HG03066 (cell line): ENCODE data around the gene CFAP65.

ENCODE experiments used
- ATAC-seq: cut with Tn5 transposase; IDR thresholded peaks from one replicate; pipeline ENCODE4 v1.9.1; 2021; ENCODE audit warnings: low read depth; ENCODE audit not compliant: unreplicated experiment

Gene CFAP65

GRCh38 chr2:219018286-219018685 is 23.0 kb downstream of the CFAP65 start:
- ATAC-seq: no peak

GRCh38 chr2:219017201-219017931 is 23.9 kb downstream of the CFAP65 start:
- no peak for ATAC-seq

GRCh38 chr2:219016721-219017120 is 24.6 kb downstream of the CFAP65 start:
- ATAC-seq: no peak

- ATAC-seq: no peak
These were observed 30.4 kb downstream of the CFAP65 start for GRCh38 chr2:219010873-219011272.

DNA sequence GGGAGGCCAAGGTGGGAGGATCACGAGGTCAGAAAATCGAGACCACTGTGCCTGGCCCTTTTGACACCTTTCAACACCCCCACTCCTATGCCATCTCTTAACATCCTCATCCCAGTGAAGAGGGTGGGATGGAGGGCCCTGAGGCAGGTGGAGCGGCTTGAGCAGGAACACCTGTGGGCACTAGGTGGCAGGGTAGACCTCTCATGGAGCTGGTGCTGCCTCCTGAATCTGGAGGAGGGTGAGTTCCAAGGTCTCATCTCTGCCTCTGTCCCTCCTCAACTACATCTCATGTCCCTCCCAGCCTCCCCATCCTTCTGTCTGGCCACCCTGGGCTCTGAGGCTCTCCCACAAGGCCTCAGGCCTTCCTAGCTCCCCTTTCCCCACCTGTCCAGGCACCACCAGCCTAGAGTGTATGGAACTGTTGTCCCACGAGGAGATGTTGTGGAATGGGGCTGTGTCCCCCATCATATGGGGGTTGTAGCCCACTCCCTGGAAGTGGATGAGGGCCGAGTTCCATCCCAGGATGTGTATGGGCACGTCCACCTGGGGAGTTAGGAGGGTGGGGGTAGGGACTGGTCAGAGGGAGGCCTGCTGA is 31.1 kb downstream of the CFAP65 start:
- no peak for ATAC-seq

DNA sequence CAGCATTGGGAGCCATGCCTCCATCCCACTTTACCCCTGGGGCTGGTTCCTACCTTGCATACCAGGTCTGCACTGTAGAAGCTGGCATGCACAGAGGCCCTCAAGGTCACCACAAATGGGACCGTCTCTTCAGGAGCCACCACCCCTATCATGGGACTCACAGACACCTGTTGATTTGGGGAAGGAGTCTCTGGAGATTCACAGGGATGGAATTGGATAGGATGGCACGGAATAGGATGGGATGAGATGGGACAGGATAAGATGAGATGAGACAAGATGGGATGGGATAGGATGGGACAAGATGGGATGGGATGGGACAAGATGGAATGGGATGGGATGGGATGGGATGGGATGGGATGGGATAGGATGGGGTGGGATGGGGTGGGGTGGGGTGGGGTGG is 32.0 kb downstream of the CFAP65 start:
- ATAC-seq: no peak

DNA sequence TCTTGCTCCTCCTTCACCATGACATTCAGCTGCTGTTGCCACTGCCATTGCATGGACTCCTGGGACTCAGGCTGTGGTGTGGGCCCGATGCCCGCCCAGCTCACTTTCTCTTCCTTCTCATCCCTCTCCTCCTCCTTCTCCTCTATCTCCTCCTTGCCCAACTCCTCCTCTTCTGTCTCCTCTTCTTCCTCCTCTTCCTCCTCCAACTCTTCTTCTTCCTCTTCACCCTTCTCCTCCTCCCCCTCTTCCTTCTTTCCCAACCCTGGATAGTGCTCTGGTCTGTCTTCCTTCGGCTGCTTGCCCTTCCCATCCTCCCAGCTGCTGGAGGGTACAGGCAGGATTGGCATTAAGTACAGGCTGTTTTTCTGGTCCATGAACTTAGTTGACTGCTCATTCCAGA is 37.3 kb downstream of the CFAP65 start:
- ATAC-seq: no peak

- no peak for ATAC-seq
These were observed 38.1 kb downstream of the CFAP65 start for GRCh38 chr2:219003267-219003634.

- no peak for ATAC-seq
These were observed 38.7 kb downstream of the CFAP65 start for GRCh38 chr2:219002395-219003266.

DNA sequence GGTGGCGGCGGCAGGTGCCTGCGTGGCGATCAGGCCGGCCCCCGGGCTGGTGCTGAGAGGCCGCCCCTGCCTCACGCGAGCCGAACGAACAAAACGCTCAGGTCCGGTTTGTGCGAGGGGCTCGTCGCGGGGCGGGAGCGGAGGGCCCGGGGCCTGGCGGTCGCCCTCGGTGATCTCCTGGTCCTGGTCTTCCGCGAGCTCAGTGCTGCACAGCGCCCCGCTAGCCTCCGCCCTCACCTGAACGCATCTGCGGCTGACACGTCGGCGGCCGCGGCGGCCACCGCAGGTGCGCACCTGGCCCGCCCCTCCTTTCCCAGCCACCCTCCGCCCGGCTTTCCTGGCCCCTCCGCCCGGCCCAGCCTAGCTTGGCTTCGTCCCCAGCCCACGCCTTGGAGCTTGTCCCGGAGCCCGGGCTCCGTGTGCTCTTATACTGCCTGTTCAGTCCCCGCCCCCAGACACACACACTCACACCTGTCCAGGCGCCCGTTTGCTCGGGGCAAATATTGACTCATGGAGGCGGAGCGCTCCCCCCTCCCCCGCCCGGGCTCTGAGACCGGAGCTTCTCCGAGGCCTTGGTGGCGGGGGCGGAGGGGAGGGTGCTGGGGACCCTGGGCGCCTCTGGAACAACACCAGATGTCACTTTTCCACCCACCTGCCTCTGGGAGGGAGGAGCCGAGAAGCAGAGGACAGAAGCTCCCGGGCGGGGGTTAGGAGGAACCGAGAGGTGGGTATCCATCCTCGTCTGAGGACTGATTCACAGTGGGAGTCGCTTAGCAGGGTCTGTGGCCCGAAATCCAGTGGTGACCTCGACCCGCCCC is 39.5 kb downstream of the CFAP65 start:
- ATAC-seq: no peak

DNA sequence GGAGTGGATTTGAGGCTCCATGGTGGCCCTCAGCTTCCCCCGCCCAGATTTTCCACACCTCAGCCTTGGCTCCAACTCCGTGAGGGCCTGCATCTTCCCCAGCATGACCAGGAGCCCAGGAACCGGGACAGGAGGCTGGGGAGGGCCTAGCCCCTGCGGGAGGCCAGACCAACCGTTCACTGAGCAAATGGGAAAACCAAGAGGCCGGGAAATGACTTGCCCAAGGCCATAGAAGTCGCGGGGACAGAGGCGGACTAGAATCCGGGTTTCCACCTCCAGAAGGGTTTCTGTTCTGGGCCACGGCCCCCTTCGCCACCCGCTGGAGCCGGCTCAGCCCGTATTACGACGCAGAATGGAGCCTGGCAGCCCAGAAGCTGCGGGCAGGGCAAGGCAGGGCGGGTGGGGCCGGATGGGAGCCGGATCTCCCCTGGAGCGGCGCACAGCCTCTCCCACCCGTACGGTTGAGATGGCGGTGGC is 40.2 kb downstream of the CFAP65 start:
- no peak for ATAC-seq

DNA sequence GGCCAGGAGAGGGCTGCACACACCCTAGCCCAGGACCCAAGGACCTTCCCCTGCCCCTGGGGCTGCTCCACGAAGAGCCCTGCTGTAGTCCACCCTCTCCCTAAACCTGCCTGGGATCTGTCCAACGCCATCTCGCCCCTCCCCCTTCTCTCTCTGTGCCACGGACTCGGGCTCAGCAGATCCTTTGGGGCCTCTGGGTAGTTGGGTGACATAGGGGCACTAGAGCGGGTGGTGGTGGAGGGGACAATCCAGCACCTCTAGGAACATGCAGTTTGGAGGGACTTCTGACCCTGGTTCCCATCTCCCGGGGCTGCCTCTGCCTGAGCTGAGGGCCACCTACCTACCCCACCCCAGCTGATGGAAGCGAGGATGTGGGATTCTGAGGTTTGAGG is 40.8 kb downstream of the CFAP65 start:
- no peak for ATAC-seq

DNA sequence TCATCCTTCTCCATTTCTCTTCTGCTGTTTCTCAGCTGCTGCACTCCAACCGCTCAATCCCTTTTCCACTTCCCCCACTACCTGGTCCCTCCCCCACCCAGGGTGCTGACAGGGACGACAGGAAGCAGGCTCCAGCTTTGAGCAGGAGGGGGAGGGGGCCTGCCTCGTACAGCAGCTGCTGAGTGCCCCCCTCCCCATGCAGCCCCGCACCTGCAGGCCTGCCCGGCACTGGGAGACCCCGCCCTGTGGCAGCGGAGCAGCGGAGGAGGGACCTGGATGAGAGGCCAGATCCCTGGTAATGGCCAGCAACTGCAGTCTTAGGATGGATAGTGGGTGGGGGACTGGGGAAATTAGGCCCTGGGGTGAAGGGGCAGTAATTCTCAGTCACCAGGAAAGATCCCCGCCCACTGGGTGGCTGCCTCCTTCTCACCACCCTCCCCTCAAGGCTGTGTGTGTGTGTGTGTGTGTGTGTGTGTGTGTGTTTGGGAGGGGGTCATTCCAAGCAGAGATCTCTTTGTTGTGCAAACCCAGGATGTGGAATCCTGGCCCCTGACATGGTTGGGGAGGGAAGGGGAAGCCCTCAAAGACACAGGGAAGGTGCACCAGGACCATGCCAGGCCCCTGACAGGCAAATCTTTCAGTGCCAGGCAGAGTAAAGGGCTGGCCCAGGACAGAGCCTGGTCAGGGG is 41.3 kb downstream of the CFAP65 start:
- no peak for ATAC-seq

DNA sequence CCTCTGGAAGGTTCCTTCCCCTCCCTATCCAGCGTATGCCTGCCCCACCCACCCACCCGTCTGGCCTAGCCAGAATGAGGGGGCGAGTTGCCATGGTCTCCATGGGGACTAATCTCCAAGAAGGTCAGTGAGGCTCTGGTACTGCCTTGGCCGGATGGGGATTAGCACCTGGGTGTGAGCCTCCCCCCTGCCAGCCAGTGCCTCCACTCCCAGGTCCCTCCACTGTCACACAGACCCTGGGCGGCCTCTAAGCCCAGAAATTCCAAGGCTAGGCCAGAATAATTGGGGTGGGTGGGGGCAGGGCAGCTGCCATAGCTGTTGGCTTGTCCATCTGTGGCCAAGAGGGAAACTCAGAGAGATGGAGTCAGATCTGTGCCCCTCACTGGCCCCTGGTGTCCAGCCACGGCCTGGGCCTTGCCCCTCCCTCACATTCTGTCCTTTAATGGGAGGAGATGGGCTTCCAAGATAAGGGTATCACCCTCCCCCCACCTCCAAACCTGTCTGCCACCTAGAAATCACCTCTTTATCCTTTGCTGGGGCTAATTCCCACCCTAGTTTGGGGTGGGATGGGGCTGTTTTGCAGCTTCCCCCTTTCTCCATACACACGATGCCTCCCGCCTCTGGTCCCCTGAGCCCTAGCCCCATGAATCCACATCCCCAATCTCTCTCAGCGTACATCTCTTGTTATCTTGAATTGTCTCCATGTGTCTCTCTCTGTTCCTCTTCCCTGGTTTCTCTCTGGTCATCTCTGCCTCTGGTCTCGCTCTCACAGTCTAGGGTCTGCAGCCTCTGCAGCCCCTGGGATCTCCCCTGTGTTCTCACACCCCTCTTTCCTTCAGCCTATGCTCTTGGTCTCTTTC is 42.1 kb downstream of the CFAP65 start:
- ATAC-seq: no peak

DNA sequence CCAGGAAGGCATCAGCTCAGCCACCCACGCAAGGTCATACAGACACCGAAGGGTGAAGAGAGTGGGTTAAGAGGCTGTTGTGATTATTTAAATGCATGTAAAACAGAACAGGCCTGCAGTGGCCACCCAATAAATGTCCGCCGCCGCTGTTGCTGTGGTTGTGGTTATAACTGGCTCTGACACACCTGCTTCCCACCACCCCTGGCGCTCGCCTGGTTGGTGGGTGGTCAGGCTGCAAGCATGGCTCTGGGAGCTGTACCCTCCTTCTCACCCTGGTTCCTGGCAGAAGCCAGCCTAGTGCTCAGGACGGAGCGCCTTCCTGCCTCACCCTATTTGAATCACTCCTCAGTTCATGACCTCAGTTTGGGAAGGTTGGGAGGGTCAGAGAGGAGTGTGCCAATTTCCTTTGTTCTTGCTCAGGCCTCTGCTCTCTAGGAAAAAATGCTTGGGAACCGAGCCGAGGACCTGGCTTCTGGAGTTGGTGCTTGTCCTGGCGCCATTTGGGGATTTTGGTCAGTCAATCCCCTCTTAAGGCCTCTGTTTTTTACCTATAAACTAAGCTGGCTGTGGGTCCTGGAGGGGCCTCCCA is 42.8 kb downstream of the CFAP65 start:
- no peak for ATAC-seq

GRCh38 chr2:218997731-218998130 is 43.6 kb downstream of the CFAP65 start:
- no peak for ATAC-seq

DNA sequence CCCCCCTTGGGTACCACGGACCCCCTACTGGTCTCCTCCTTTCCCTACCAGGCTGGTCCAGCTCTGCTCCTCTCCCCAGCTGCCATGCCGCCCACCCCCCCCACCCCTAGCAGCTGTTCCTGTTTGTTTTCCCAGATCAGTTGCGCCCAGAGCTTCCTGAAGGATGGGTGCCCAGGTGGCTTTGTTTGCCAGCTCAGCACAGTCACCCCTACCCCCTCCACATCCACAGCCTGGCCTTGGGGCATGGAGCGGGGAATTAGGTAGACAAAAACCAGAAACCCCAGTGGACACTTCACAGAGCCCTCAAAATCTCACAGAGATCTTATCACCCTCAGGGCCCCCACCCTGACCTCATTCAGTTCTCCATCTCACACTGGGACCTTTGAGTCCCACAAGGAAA is 44.4 kb downstream of the CFAP65 start:
- ATAC-seq: no peak

DNA sequence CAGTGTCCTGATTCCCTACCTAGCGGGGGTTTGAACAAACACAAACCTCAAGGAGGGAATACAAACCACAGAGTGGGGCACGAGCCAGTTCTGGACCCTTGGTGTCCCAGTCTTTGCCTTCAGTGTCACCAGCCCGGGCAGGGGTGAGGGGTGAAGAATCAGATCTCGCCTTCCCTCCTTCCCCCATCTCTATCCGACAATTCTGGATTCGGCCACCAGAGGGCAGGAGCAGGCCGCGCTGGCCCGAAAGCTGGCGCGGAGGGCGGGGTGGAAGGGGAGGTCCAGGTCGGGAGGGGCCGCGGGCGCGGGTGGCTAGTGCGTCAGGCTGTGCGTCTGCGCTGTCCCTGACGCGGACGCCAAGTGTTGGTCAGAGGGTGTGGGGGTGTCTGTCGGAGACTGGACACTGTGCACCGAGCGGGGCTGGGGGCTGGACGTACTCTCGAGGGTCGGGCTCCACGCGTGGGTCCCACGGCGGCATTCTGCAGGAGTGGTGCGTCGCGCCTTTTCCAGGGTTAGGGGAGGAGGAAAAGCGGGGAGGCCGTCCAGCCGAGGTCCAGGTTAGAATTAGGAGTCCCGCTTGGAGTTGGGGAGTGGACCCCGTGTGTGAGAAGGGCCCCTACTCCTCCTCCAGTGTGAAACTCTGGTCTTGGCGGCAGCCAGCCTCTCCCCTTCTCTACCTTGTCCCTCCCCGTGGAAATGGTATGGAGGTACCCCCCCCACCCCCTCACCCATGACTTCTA is 45.2 kb downstream of the CFAP65 start:
- ATAC-seq: no peak
